Esophagus muscularis mucosa (tissue), 3 donors: ENCODE measurements around the gene PHOX2B.

Source experiments
- CTCF ChIP-seq, 3 experiments: fragments of 200-600 bp in 2 of 3; fragments of 450-650 bp in 1 of 3; sonication (generic) in 2 of 3; IDR thresholded peaks; one replicate each; pipeline ENCODE4 v1.5.1; 2017 to 2019; ENCODE audit warnings: antibody characterized with exemption in 3 of 3, mild to moderate bottlenecking in 2 of 3, moderate library complexity in 1 of 3
- POLR2AphosphoS5 ChIP-seq, 2 donors: sonication (generic); formaldehyde crosslinking; IDR thresholded peaks; one replicate each; pipeline ENCODE4 v1.6.1; 2017; ENCODE audit warnings: antibody characterized with exemption in 2 of 2

- no peak for TF ChIP-seq POLR2AphosphoS5 (IDR thresholded peaks at IDR 0.05)
- TF ChIP-seq CTCF (IDR thresholded peaks at IDR 0.05) = no peak
These were observed 16.9 kb downstream of the PHOX2B start for GRCh38 chr4:41731569-41732126.
